IMR-90 (cell line): ENCODE data around the gene IFT20. TPM values are rescaled to one million over a fixed set of nuclear protein-coding genes. Genes with fewer than 3 reads are reported as not detected.

Source experiments
- ATAC-seq: fragments of 200-7000 bp; cut with Tn5 transposase; 2 replicates; pipeline ENCODE4 v1.9.1; 2020; ENCODE audit warnings: low read depth, mild to moderate bottlenecking, moderate library complexity
- BruUV-seq: library from RNA; stranded (reverse); fragments of 400-500 nt; replicated peaks from 2 replicates; lab custom pipeline; 2021; lab: Mats Ljungman, UMichigan
- CTCF ChIA-PET: fragments of 300-600 bp; formaldehyde crosslinking; extraction: SDS; loops from one replicate; lab custom pipeline; 2021; ENCODE audit warnings: antibody characterized with exemption; lab: Yijun Ruan, JAX
- POLR2A ChIA-PET: fragments of 300-600 bp; sonication (Branson Sonifier 250); formaldehyde crosslinking; loops from one replicate; lab custom pipeline; 2022; ENCODE audit warnings: antibody characterized with exemption; ENCODE audit not compliant: unreplicated experiment; lab: Charles Lee
- DNase-seq: peaks from one replicate; pipeline ENCODE4 v3.0.0; 2013
- H2AFZ ChIP-seq: replicated peaks from 2 replicates; pipeline ENCODE3; 2013; ENCODE audit warnings: low read length, mild to moderate bottlenecking; ENCODE audit not compliant: poor library complexity
- H2AK5ac ChIP-seq: 2 replicates; pipeline ENCODE4 v1.6.1; 2013; ENCODE audit warnings: low read depth, low read length, inconsistent platforms
- H2AK9ac ChIP-seq: replicated peaks from 2 replicates; pipeline ENCODE3; 2013; ENCODE audit warnings: mild to moderate bottlenecking, low read depth, low read length, moderate library complexity; ENCODE audit not compliant: poor library complexity
- H2BK120ac ChIP-seq: 2 replicates; pipeline ENCODE4 v1.6.1; 2013; ENCODE audit warnings: low read depth, low read length, inconsistent platforms
- H2BK15ac ChIP-seq: 3 replicates; pipeline ENCODE4 v1.6.1; 2013; ENCODE audit warnings: low read depth, low read length, inconsistent platforms
- H2BK20ac ChIP-seq: 2 replicates; pipeline ENCODE4 v1.6.1; 2013; ENCODE audit warnings: low read depth, mild to moderate bottlenecking, inconsistent platforms, low read length, moderate library complexity
- H2BK5ac ChIP-seq: 2 replicates; pipeline ENCODE4 v1.6.1; 2013; ENCODE audit warnings: mild to moderate bottlenecking, low read depth, low read length, inconsistent platforms; ENCODE audit not compliant: poor library complexity, severe bottlenecking
- H3K14ac ChIP-seq: replicated peaks from 2 replicates; pipeline ENCODE4 v1.6.1; 2013; ENCODE audit warnings: low read depth, low read length, inconsistent platforms
- H3K18ac ChIP-seq: 2 replicates; pipeline ENCODE4 v1.6.1; 2013; ENCODE audit warnings: low read depth, low read length, control low read depth
- H3K23ac ChIP-seq: 2 replicates; pipeline ENCODE4 v1.6.1; 2013; ENCODE audit warnings: low read depth, low read length, inconsistent platforms
- H3K27ac ChIP-seq: 2 replicates; pipeline ENCODE4 v1.5.1; 2013; ENCODE audit warnings: mild to moderate bottlenecking, control low read depth, low read length; ENCODE audit not compliant: insufficient read depth
- H3K27me3 ChIP-seq: 2 replicates; pipeline ENCODE4 v1.6.1; 2013; ENCODE audit warnings: low read length; ENCODE audit not compliant: control insufficient read depth, insufficient read depth
- H3K36me3 ChIP-seq: 2 replicates; pipeline ENCODE4 v1.6.1; 2013; ENCODE audit warnings: low read length, mixed read lengths; ENCODE audit not compliant: control insufficient read depth, insufficient read depth
- H3K4ac ChIP-seq: 2 replicates; pipeline ENCODE4 v1.6.1; 2013; ENCODE audit warnings: low read depth, low read length, inconsistent platforms
- H3K4me1 ChIP-seq: 2 replicates; pipeline ENCODE4 v1.6.1; 2013; ENCODE audit warnings: low read length, mixed read lengths; ENCODE audit not compliant: control insufficient read depth, insufficient read depth
- H3K4me2 ChIP-seq: 2 replicates; pipeline ENCODE4 v1.6.1; 2013; ENCODE audit warnings: low read depth, mild to moderate bottlenecking, control low read depth, low read length, moderate library complexity
- H3K4me3 ChIP-seq: 2 replicates; pipeline ENCODE4 v1.5.1; 2013; ENCODE audit warnings: low read depth, mild to moderate bottlenecking, control low read depth, low read length, moderate library complexity; ENCODE audit not compliant: insufficient read depth
- H3K56ac ChIP-seq: 2 replicates; pipeline ENCODE4 v1.6.1; 2013; ENCODE audit warnings: low read length, inconsistent platforms; ENCODE audit not compliant: insufficient read depth; ENCODE audit errors: extremely low read depth
- H3K79me1 ChIP-seq, 2 experiments: 2 replicates each; pipeline ENCODE4 v1.6.1; 2013; ENCODE audit warnings: low read length in 2 of 2, inconsistent platforms in 1 of 2, low read depth in 1 of 2
- H3K9ac ChIP-seq: 2 replicates; pipeline ENCODE4 v1.6.1; 2013; ENCODE audit warnings: low read depth, low read length, control low read depth
- H3K9me1 ChIP-seq: 2 replicates; pipeline ENCODE4 v1.6.1; 2013; ENCODE audit warnings: low read length, inconsistent platforms; ENCODE audit not compliant: insufficient read depth
- H3K9me3 ChIP-seq: 2 replicates; pipeline ENCODE4 v1.6.1; 2013; ENCODE audit warnings: low read length; ENCODE audit not compliant: control insufficient read depth, insufficient read depth
- H4K20me1 ChIP-seq: 2 replicates; pipeline ENCODE4 v1.6.1; 2013; ENCODE audit warnings: low read length, inconsistent platforms; ENCODE audit not compliant: insufficient read depth
- H4K5ac ChIP-seq: 2 replicates; pipeline ENCODE4 v1.6.1; 2013; ENCODE audit warnings: mild to moderate bottlenecking, low read depth, low read length, control low read depth
- H4K8ac ChIP-seq, 2 experiments: 2 replicates each; pipeline ENCODE4 v1.6.1; 2013; ENCODE audit warnings: low read depth in 2 of 2, low read length in 2 of 2, control low read depth in 1 of 2, inconsistent platforms in 1 of 2
- H4K91ac ChIP-seq: 2 replicates; pipeline ENCODE4 v1.6.1; 2013; ENCODE audit warnings: low read depth, low read length, inconsistent platforms; ENCODE audit not compliant: insufficient read depth
- BHLHE40 ChIP-seq: fragments of 150-350 bp; IDR thresholded peaks from 2 replicates; pipeline ENCODE4 v1.6.1; 2016; ENCODE audit warnings: mild to moderate bottlenecking, low read depth, low read length
- FOS ChIP-seq: fragments of 150-350 bp; IDR thresholded peaks from 2 replicates; pipeline ENCODE4 v1.6.1; 2016; ENCODE audit warnings: low read depth, low read length
- MXI1 ChIP-seq: IDR thresholded peaks from 2 replicates; pipeline ENCODE4 v1.6.1; 2012; ENCODE audit warnings: low read depth, mild to moderate bottlenecking, low read length, moderate library complexity, borderline replicate concordance
- NFE2L2 ChIP-seq: fragments of 150-350 bp; IDR thresholded peaks from 2 replicates; pipeline ENCODE4 v1.6.1; 2016; ENCODE audit warnings: low read depth, mild to moderate bottlenecking, low read length
- POLR2A ChIP-seq: IDR thresholded peaks from 2 replicates; pipeline ENCODE4 v1.6.1; 2012; ENCODE audit warnings: mild to moderate bottlenecking, low read depth, low read length
- RFX5 ChIP-seq: IDR thresholded peaks from 2 replicates; pipeline ENCODE4 v1.8.0; 2012; ENCODE audit warnings: low read depth, mild to moderate bottlenecking, low read length, moderate library complexity
- SMC3 ChIP-seq: fragments of 150-350 bp; IDR thresholded peaks from 2 replicates; pipeline ENCODE4 v1.6.1; 2016; ENCODE audit warnings: low read depth, mild to moderate bottlenecking, antibody characterized with exemption, low read length, moderate library complexity
- WGBS, 2 experiments: methylation state at CpG; one replicate each; pipeline versions ENCODE4 v1.1.5 to v1.1.7; 2013; ENCODE audit warnings: missing lambda C conversion rate in 2 of 2; ENCODE audit not compliant: insufficient read length in 1 of 2; ENCODE audit errors: extremely low coverage in 2 of 2; 5-methylcytosine and 5-hydroxymethylcytosine counted together
- dilution Hi-C: fragments of 300-500 bp; cut with HindIII; formaldehyde crosslinking; loops from one replicate; pipeline ENCODE4 v1.14.3; 2018; ENCODE audit warnings: low sequenced_read_pairs; ENCODE audit not compliant: unreplicated experiment
- in situ Hi-C: fragments of 300-500 bp; cut with MboI; formaldehyde crosslinking; loops from 3 replicates; pipeline ENCODE4 v1.14.3; 2019; ENCODE audit warnings: low sequenced_read_pairs, inconsistent platforms, mixed read lengths
- intact Hi-C: fragments of 100-400 bp; cut with micrococcal nuclease; formaldehyde crosslinking; loops from 2 replicates; pipeline ENCODE4 v1.10.0; 2022
- polyA plus RNA-seq, 3 experiments: library from polyadenylated mRNA; depleted of rRNA; stranded (reverse); fragments of >200 nt; gene quantifications; 2 replicates each; pipeline ENCODE4 v1.2.3, GENCODE V29; 2012; ENCODE audit warnings: low replicate concordance in 1 of 3
- total RNA-seq: library from RNA; depleted of rRNA; stranded (reverse); fragments of >200 nt; gene quantifications from 2 replicates; pipeline ENCODE4 v1.2.3, GENCODE V29; 2012
- TF ChIP-seq, protein P1 (sequence below): fragments of 150-350 bp; IDR thresholded peaks from 2 replicates; pipeline ENCODE4 v1.6.1; 2017; ENCODE audit warnings: mild to moderate bottlenecking, antibody characterized with exemption, low read length, low read depth
- TF ChIP-seq, protein P2 (sequence below): fragments of 150-350 bp; IDR thresholded peaks from 2 replicates; pipeline ENCODE4 v1.6.1; 2016; ENCODE audit warnings: low read depth, mild to moderate bottlenecking, low read length, moderate library complexity, borderline replicate concordance

The IFT20 gene
- total and polyA plus RNA-seq, 2 of the 4 experiments (the other 2 are of a cell fraction): 25.5 to 46.3 TPM

DNA sequence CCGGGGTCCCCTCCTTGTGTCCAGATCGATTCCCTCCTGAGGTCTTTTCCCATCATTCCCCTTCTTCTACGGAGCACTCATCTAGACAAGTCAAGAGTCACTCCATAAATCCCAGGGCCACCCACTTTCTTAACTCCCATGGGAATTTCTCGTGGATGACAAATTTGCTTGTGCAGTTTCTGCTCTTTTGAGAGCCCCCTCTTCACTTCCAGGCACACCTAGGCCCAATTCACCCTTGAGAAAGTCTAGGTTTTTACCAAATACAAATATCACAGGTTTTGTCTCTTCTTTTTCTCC, 22.6 kb upstream of the IFT20 start:
- intact Hi-C loops: no loop called here
- BruUV-seq: TSS peak; percentile 73
- H3K14ac ChIP-seq: peak overlapping the region; percentile 61

More for the DNA sequence above, 22.6 kb upstream of the IFT20 start:
- H4K8ac ChIP-seq: peak overlapping the region; percentile 97 to 99
- WGBS, 2 experiments: 0% methylated on average over 3 of the region's 4 CpGs; no CpG with 5 or more reads in 1 of the 2 experiments
- no peak overlapping the region for H3K18ac ChIP-seq
- ChIA-PET CTCF (no interaction called here), POLR2A (interaction anchor here (0.8 to 1.6 kb wide), 3 partner anchors 11 to 22 kb away, joined by 4 to 9 read pairs (median 4); partner anchors contain the start of genes TNFAIP1 and VTN)
- no peak overlapping the region for H2AK5ac ChIP-seq
- no peak for DNase-seq
- peak overlapping the region; percentile 74 for H4K5ac ChIP-seq
- no peaks in the 10 kb centered on the region for H3K9me3 ChIP-seq
- H2AFZ ChIP-seq: peak overlapping the region; percentile 97
- in situ Hi-C loops: no loop called here
- no peak overlapping the region for H2BK5ac ChIP-seq
- peak overlapping the region; percentile 90 for H3K9ac ChIP-seq
- H3K9me1 ChIP-seq: no peaks in the 10 kb centered on the region; the same call in 1 of the 2 replicates
- peak overlapping the region; percentile 83 for H3K4ac ChIP-seq
- H2BK20ac ChIP-seq: no peak overlapping the region
- peaks cover 3% of the 10 kb centered on the region for H3K4me1 ChIP-seq
- no peak overlapping the region for H2BK120ac ChIP-seq
- H2AK9ac ChIP-seq: peak overlapping the region; percentile 90
- H4K91ac ChIP-seq: peak overlapping the region; percentile 56
- peak overlapping the region; percentile 84 for H3K27ac ChIP-seq
- 0 out of 2 replicates have a peak overlapping the region, but pooled peaks have one; percentile 39 for H3K56ac ChIP-seq
- H3K4me3 ChIP-seq: peak overlapping the region; percentile 80
- H4K20me1 ChIP-seq: no peaks in the 10 kb centered on the region
- peak overlapping the region; percentile 51; the same call in 1 of the 2 replicates for H3K23ac ChIP-seq
- H3K27me3 ChIP-seq: no peaks in the 10 kb centered on the region
- H3K79me1 ChIP-seq: peaks cover 42 to 55% of the 10 kb centered on the region in 2 experiments
- peaks cover 38% of the 10 kb centered on the region for H3K36me3 ChIP-seq
- H3K4me2 ChIP-seq: peak overlapping the region; percentile 93
- ATAC-seq: no peak
- H2BK15ac ChIP-seq: no peak overlapping the region
- dilution Hi-C loops: no loop called here
- TF ChIP-seq RFX5: no peak
- no peak for TF ChIP-seq POLR2A
- no peak for TF ChIP-seq MXI1
- TF ChIP-seq BHLHE40: no peak
- TF ChIP-seq, protein P1, sequence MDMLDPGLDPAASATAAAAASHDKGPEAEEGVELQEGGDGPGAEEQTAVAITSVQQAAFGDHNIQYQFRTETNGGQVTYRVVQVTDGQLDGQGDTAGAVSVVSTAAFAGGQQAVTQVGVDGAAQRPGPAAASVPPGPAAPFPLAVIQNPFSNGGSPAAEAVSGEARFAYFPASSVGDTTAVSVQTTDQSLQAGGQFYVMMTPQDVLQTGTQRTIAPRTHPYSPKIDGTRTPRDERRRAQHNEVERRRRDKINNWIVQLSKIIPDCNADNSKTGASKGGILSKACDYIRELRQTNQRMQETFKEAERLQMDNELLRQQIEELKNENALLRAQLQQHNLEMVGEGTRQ: no peak
- no peak for TF ChIP-seq NFE2L2
- no peak for TF ChIP-seq SMC3
- no peak for TF ChIP-seq FOS
- TF ChIP-seq, protein P2, sequence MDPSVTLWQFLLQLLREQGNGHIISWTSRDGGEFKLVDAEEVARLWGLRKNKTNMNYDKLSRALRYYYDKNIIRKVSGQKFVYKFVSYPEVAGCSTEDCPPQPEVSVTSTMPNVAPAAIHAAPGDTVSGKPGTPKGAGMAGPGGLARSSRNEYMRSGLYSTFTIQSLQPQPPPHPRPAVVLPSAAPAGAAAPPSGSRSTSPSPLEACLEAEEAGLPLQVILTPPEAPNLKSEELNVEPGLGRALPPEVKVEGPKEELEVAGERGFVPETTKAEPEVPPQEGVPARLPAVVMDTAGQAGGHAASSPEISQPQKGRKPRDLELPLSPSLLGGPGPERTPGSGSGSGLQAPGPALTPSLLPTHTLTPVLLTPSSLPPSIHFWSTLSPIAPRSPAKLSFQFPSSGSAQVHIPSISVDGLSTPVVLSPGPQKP: no peak
